HepG2 (cell line): ENCODE data around the gene ZNF615. TPM values are rescaled to one million over a fixed set of nuclear protein-coding genes. Genes with fewer than 3 reads are reported as not detected.
A peak's percentile ranks its signal among the peaks of the same experiment; 100 is the strongest.

Experiments used
- ATAD3A ChIP-seq: sonication (generic); formaldehyde crosslinking; IDR thresholded peaks from 2 replicates; pipeline ENCODE4 v1.4.0; 2020; ENCODE audit warnings: missing genetic modification reagents
- HCFC1 ChIP-seq: fragments of 150-350 bp; IDR thresholded peaks from 2 replicates; pipeline ENCODE4 v1.6.1; 2014; ENCODE audit warnings: low read depth, low read length
- ISX ChIP-seq: sonication (generic); formaldehyde crosslinking; conservative IDR thresholded peaks from 2 replicates; pipeline ENCODE4 v1.5.0; 2020; ENCODE audit warnings: missing genetic modification reagents
- MLXIP ChIP-seq: sonication (generic); formaldehyde crosslinking; IDR thresholded peaks from 2 replicates; pipeline ENCODE4 v1.9.0; 2021; ENCODE audit warnings: missing genetic modification reagents, borderline replicate concordance
- NCOA1 ChIP-seq: sonication (generic); formaldehyde crosslinking; IDR thresholded peaks from 2 replicates; pipeline ENCODE4 v1.9.0; 2021; ENCODE audit warnings: missing genetic modification reagents
- NPAS2 ChIP-seq: sonication (generic); formaldehyde crosslinking; IDR thresholded peaks from 2 replicates; pipeline ENCODE4 v1.8.0; 2022; ENCODE audit warnings: mild to moderate bottlenecking, missing genetic modification reagents, borderline replicate concordance
- RORA ChIP-seq: sonication (generic); formaldehyde crosslinking; IDR thresholded peaks from 2 replicates; pipeline ENCODE4 v1.5.0; 2020; ENCODE audit warnings: mild to moderate bottlenecking, missing genetic modification reagents, moderate library complexity
- SMARCE1 ChIP-seq: fragments of 450-650 bp; IDR thresholded peaks from 2 replicates; pipeline ENCODE4 v1.6.1; 2017; ENCODE audit warnings: borderline replicate concordance
- ZNF292 ChIP-seq: sonication (generic); formaldehyde crosslinking; IDR thresholded peaks from 2 replicates; pipeline ENCODE4 v1.8.1; 2022; ENCODE audit warnings: mild to moderate bottlenecking, low read depth, missing genetic modification reagents, borderline replicate concordance
- ZNF3 ChIP-seq: IDR thresholded peaks from 2 replicates; pipeline ENCODE4 v1.7.0; 2017; ENCODE audit warnings: inconsistent platforms
- ZNF549 ChIP-seq: sonication (generic); formaldehyde crosslinking; IDR thresholded peaks from 2 replicates; pipeline ENCODE4 v1.5.0; 2020; ENCODE audit warnings: missing genetic modification reagents
- ZNF646 ChIP-seq: sonication (generic); formaldehyde crosslinking; IDR thresholded peaks from 2 replicates; pipeline ENCODE4 v1.9.0; 2021; ENCODE audit warnings: mild to moderate bottlenecking, missing genetic modification reagents
- polyA plus RNA-seq, 8 experiments: library from polyadenylated mRNA; depleted of rRNA in 3 of 8; stranded (reverse) in 7 of 8; unstranded in 1 of 8; fragments of >200 nt; fragmentation: Illumina TruSeq in 4 of 8; extraction: Trizol in 4 of 8; gene quantifications; 2 replicates each; pipeline versions ENCODE4 v1.2.1 to v1.2.3, GENCODE V29; 2011 to 2016; ENCODE audit warnings: low read depth in 4 of 8, missing spikeins in 1 of 8, mixed read lengths in 1 of 8; ENCODE audit not compliant: insufficient read depth in 1 of 8
- total RNA-seq, 5 experiments: library from RNA; depleted of rRNA; stranded (reverse); fragments of >200 nt; fragmentation: Illumina TruSeq; extraction: Trizol; gene quantifications; 2 replicates each; pipeline ENCODE4 v1.2.3, GENCODE V29; 2016; ENCODE audit warnings: low read depth in 1 of 5
- TF ChIP-seq, protein P1 (sequence below): sonication (generic); formaldehyde crosslinking; IDR thresholded peaks from 2 replicates; pipeline ENCODE4 v1.5.1; 2020; ENCODE audit warnings: missing genetic modification reagents, mild to moderate bottlenecking, borderline replicate concordance

The ZNF615 gene
- total and polyA plus RNA-seq, 2 of the 13 experiments (the other 11 are each of a cell fraction or from before 2014, with no cell fraction given), result 5.2 to 7.8 TPM

DNA sequence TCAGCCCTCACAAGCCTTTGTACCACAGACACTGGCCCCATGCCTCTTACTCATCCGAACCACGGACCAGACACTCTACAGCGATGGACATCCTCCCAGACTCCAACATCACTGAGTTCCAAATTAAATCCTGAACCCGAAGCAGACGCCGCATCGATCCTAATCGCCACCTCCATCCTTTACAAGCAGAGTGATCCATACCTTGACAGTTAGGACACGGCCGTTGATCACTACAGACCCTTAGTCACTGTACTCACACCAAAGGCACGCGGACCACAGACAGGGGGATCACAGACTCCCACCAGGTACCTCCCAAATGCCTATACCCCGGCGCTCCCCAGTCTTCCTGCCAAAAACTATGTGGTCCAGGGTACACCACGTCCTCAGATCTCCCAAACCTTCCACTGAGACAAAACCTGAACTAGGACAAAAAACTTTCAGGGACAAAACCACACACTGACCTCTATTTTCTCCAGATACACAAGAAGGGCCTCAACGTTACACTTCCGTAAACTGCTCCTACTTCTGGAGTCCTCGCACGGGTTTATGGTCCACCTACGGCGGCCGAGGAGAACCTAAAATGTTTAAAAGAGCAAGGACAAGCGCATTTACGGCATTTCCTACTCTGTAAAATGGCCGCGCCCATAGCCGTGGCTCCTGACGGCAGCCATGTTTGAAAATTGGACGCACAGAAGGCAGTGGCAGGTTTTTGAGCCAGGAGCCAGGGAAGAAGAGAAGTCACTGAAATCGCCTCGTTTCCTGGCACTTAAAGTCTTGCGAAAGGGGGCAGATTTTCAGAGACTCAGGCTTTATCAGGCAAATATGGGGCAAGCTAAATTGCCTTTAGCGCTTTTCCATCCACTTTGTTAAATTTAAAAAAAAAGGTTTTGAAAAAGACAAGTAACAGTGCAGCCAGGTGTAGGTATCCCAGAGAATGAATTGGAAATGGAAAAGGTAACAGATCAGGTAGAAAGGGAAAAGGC, 21.4 kb downstream of the ZNF615 start, which contains the start of gene ZNF350 (continued):
- TF ChIP-seq ZNF646 (CRISPR knock-in tag) (no peak), MLXIP (CRISPR knock-in tag) (no peak), ISX (CRISPR knock-in tag) (no peak), ZNF292 (CRISPR knock-in tag) (no peak), ZNF549 (CRISPR knock-in tag) (no peak), ATAD3A (CRISPR knock-in tag) (no peak), SMARCE1 (no peak), HCFC1 (peak; percentile 90), NPAS2 (CRISPR knock-in tag) (no peak), ZNF3 (CRISPR knock-in tag) (no peak), NCOA1 (CRISPR knock-in tag) (no peak), RORA (CRISPR knock-in tag) (no peak)
- TF ChIP-seq, protein P1, sequence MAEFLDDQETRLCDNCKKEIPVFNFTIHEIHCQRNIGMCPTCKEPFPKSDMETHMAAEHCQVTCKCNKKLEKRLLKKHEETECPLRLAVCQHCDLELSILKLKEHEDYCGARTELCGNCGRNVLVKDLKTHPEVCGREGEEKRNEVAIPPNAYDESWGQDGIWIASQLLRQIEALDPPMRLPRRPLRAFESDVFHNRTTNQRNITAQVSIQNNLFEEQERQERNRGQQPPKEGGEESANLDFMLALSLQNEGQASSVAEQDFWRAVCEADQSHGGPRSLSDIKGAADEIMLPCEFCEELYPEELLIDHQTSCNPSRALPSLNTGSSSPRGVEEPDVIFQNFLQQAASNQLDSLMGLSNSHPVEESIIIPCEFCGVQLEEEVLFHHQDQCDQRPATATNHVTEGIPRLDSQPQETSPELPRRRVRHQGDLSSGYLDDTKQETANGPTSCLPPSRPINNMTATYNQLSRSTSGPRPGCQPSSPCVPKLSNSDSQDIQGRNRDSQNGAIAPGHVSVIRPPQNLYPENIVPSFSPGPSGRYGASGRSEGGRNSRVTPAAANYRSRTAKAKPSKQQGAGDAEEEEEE, result no peak
